Activated CD4-positive, alpha-beta T cell treated with anti-CD3 and anti-CD28 coated beads, Interleukin-2, amount 10 ng/mL, durations not matched to agents 24 days and 14 days (primary cell): ENCODE measurements around the gene LGALSL. TPM values are rescaled to one million over a fixed set of nuclear protein-coding genes. Genes with fewer than 3 reads are reported as not detected.

ENCODE experiments used
- DNase-seq: peaks from one replicate; pipeline ENCODE4 v3.0.0; 2022
- H3K27ac Mint-ChIP-seq: one replicate; pipeline ENCODE4 v1.8.0; 2022; ENCODE audit warnings: mild to moderate bottlenecking, mixed read lengths
- H3K27me3 Mint-ChIP-seq: one replicate; pipeline ENCODE4 v1.8.0; 2022; ENCODE audit warnings: mixed read lengths
- H3K36me3 Mint-ChIP-seq: one replicate; pipeline ENCODE4 v1.8.0; 2022; ENCODE audit warnings: low read depth, mild to moderate bottlenecking, mixed read lengths
- H3K4me1 Mint-ChIP-seq: one replicate; pipeline ENCODE4 v1.8.0; 2021; ENCODE audit warnings: mixed read lengths
- H3K4me3 Mint-ChIP-seq: one replicate; pipeline ENCODE4 v1.8.0; 2022; ENCODE audit warnings: mild to moderate bottlenecking, moderate library complexity, mixed read lengths
- H3K9me3 Mint-ChIP-seq: one replicate; pipeline ENCODE4 v1.8.0; 2021; ENCODE audit warnings: mixed read lengths
- intact Hi-C: fragments of 100-400 bp; cut with micrococcal nuclease; formaldehyde crosslinking; loops from one replicate; pipeline ENCODE4 v1.15.1; 2023
- total RNA-seq: library from RNA; stranded (reverse); gene quantifications from 2 replicates; pipeline ENCODE4 v1.2.3, GENCODE V29; 2022

Gene LGALSL
- total RNA-seq, 1 donor from 2014 or later = 2.8 TPM

DNA sequence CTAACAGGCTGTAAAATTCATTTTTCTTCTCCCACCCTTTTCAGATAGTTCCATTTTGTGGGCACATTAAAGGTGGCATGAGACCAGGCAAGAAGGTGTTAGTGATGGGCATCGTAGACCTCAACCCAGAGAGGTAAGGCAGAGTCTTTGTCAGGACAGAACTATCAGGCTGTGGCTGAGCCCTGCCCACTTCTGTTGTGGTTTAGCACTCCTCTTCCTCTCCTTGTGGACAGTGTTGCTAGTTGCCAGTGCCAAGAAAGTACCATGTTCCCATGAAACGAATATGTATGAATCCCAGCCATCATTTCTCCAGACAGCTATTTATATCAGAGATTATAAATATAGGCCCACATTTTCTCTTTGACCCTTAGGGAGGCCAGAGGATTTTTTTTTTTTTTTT is 1.6 kb downstream of the LGALSL start:
- no peak for DNase-seq
- H3K27ac Mint-ChIP-seq = no peak overlapping the region
- H3K4me3 Mint-ChIP-seq = peak overlapping the region; percentile 80
- intact Hi-C loops = no loop called here
- H3K36me3 Mint-ChIP-seq = no peaks in the 10 kb centered on the region
- no peaks in the 10 kb centered on the region for H3K9me3 Mint-ChIP-seq
- H3K4me1 Mint-ChIP-seq = peaks cover 6% of the 10 kb centered on the region
- peaks cover 35% of the 10 kb centered on the region for H3K27me3 Mint-ChIP-seq

DNA sequence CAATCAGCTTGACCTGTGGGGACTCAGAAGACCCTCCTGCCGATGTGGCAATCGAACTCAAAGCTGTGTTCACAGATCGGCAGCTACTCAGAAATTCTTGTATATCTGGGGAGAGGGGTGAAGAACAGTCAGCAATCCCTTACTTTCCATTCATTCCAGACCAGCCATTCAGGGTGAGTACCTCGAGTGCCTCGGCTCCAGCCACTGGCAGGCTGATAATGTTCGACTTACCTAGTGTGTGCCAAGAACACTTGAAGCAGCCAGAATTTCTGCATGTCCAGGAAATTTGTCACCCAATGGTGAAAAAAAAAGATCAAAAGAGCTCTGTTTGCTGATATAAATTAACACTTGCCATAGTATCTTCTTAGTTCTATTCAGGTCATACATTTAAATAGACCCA is 2.3 kb downstream of the LGALSL start:
- peaks cover 32% of the 10 kb centered on the region for H3K27me3 Mint-ChIP-seq
- peaks cover 6% of the 10 kb centered on the region for H3K4me1 Mint-ChIP-seq
- H3K4me3 Mint-ChIP-seq = no peak overlapping the region
- no peaks in the 10 kb centered on the region for H3K9me3 Mint-ChIP-seq
- DNase-seq = no peak
- intact Hi-C loops = no loop called here
- H3K36me3 Mint-ChIP-seq = no peaks in the 10 kb centered on the region
- no peak overlapping the region for H3K27ac Mint-ChIP-seq

DNA sequence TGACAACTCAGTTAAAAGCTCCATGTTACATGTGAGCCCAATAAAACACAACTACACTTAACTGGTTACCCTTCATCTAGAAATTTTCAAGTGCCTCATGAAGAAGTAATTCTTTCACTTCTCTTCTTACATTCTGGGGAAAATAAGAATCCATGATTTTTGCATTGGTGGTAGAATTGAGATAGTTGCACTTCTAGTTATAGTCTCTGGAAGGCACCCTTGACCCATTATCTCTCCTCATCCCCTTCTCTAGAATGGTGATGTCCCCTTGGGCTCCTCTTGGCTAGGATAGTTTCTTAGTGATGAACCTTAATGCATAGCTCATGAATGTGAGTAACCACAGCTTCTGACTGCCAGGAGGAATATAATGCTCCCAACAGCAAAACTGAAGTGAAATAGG is 3.6 kb downstream of the LGALSL start:
- Mint-ChIP-seq H3K27ac (no peak overlapping the region), H3K4me3 (no peak overlapping the region), H3K9me3 (no peaks in the 10 kb centered on the region), H3K4me1 (peaks cover 6% of the 10 kb centered on the region), H3K27me3 (peaks cover 24% of the 10 kb centered on the region), H3K36me3 (no peaks in the 10 kb centered on the region)
- DNase-seq = no peak
- intact Hi-C loops = no loop called here

DNA sequence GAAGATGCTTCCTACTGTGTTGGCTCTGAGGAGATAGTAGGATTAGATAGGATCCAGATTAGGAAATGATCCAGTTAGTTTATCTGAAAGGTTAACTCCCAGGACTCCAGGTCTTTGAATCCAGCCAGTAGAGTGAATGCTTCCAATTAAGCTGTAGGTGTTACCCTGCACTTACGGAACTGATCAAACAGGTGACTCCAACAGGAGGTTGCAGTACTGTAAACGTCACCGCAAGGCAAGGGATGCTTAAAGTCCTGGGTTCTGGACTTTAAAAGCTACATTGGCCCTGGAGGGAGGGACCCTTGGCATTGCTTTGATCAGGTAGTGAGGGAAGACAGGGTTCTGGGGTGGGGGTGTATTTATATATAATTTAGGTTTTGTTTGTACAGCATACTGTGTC is 5.6 kb downstream of the LGALSL start:
- no peak overlapping the region for H3K27ac Mint-ChIP-seq
- intact Hi-C loops = no loop called here
- H3K36me3 Mint-ChIP-seq = no peaks in the 10 kb centered on the region
- DNase-seq = no peak
- H3K4me1 Mint-ChIP-seq = peaks cover 3% of the 10 kb centered on the region
- no peaks in the 10 kb centered on the region for H3K9me3 Mint-ChIP-seq
- no peak overlapping the region for H3K4me3 Mint-ChIP-seq
- peaks cover 20% of the 10 kb centered on the region for H3K27me3 Mint-ChIP-seq

DNA sequence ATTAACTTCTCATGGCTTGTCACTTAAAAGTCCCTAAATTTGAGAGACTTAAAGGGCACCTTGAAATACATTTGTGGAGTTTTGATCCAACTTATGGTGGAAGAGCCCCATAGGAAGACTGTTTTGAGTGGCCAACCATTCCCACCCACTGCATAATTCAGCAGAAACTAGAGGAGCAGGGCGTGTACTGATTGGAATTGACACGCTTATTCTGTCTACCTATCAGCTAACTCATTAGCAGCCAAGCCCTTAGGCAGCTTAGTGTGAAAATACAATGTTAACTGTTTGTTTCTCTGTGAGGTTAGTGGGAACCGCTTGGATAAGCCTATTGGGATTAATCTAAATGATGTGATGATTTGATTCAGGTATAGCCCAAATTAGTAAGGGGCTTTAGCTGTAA is 6.4 kb downstream of the LGALSL start:
- Mint-ChIP-seq H3K27me3 (peaks cover 17% of the 10 kb centered on the region), H3K36me3 (no peaks in the 10 kb centered on the region), H3K27ac (no peak overlapping the region), H3K9me3 (no peaks in the 10 kb centered on the region), H3K4me3 (no peak overlapping the region), H3K4me1 (no peaks in the 10 kb centered on the region)
- intact Hi-C loops = no loop called here
- DNase-seq = no peak

DNA sequence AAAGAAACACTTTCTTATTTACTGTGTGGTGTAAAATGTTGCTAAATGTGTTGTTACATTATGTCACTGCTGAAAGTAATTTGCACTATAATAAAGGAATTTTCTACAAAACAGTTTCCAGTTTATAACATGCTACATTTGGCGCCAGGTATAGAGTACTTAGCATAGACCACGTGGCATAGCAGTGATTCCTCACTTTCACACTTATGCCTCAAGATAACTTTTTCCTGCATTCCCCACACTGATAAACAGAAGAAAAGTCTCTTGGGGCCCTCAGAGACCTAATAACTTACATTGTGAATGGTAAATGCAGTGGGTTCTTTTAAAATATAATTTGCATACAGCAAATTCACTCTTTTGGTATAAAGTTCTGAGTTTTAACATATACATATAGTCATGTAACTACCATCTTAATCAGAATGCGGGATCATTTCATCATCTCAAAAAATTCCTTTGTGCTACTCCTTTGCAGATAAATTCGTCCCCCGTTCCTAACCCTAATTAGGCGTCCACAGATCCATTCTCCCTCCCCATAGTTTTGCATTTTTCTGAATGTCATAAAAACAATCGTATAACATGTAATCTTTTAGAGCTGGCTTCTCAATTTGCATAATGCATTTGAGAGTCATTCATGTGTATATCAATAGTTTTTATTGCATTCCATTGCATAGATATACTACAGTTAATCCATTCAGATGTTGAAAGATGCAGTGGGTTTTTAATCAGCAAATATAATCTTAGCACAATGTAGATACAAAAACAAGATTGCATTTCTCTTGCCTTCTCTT is 7.5 kb downstream of the LGALSL start:
- Mint-ChIP-seq H3K27ac (no peak overlapping the region), H3K36me3 (no peaks in the 10 kb centered on the region), H3K27me3 (peaks cover 13% of the 10 kb centered on the region), H3K4me1 (no peaks in the 10 kb centered on the region), H3K9me3 (no peaks in the 10 kb centered on the region), H3K4me3 (no peak overlapping the region)
- DNase-seq = no peak
- intact Hi-C loops = no loop called here

DNA sequence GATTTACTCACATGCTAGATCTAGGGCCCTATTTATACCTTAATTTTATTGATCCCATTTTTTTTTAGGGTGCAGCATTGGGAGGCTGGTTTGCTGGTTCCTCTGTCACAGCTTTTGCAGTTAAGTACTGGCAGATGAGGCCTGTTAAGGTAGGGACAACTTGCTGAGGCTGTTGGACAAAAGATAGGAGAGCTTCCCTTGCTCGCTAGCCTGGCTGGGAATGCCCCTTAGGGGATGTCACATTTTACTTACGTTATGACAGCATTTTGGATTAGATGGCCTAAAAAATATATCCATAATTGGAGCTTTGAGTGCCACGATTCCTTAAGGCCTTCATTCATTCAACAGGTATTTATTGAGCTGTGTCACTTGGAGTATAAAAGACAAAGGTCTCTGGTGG is 8.2 kb downstream of the LGALSL start:
- Mint-ChIP-seq H3K27me3 (peaks cover 13% of the 10 kb centered on the region), H3K4me3 (no peak overlapping the region), H3K27ac (no peak overlapping the region), H3K9me3 (no peaks in the 10 kb centered on the region), H3K4me1 (no peaks in the 10 kb centered on the region), H3K36me3 (no peaks in the 10 kb centered on the region)
- intact Hi-C loops = no loop called here
- no peak for DNase-seq

DNA sequence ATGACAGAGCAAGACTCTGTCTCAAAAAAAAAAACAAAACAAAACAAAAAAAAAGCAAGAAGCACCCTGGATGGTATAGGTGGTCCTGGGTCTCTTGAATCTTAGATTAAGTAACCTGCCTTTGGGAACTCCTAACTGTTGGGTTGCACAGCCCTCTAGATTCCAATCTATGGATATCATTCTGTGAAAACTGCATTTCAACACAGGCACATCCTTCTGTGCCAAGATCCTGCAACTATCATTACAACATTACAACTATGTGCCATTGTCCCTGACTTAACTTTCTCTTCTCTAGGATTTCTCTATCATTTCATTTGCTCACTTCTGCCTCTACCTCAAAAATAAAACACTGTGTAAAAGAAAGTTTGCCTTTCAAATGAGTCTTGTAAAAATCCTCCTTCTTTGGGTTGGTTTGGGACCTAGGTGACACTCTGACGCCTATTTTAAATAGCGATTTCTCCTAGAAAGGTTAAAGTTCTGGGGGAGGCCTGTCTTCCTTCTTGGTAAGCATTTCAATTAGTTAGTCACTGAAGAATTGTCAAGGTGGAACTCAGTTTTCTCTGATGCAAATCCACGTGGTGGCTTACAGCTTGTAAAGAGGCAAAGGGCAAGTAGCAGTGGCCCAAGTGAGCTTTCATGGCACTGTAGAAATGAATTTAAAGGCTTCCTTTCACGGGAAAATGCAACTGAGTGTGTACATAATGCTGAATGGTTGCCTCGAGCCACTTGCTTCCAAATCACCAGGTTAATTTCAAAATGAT is 9.2 kb downstream of the LGALSL start:
- Mint-ChIP-seq H3K4me1 (no peaks in the 10 kb centered on the region), H3K36me3 (no peaks in the 10 kb centered on the region), H3K4me3 (no peak overlapping the region), H3K27ac (no peak overlapping the region), H3K9me3 (no peaks in the 10 kb centered on the region), H3K27me3 (peaks cover 11% of the 10 kb centered on the region)
- no peak for DNase-seq
- intact Hi-C loops = no loop called here

DNA sequence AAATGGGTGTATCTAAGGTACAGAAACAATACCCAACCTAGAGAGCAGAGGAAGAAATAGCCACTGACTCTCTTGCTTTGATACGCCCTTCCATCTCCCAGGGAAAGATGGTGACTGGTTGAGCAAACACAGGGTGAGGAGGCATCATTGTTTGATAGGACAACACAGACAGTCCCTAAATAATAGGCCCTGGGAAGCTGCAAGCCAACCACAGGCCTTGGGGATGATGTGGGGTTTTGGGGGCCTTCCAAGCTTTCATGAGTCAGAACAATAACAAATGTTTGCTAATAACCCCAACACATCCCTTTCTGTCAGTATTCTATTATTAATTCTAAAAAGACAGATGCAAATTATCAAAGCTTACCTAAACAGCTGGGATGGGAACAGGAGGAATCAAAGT is 9.8 kb downstream of the LGALSL start:
- Mint-ChIP-seq H3K36me3 (no peaks in the 10 kb centered on the region), H3K4me3 (no peak overlapping the region), H3K9me3 (no peaks in the 10 kb centered on the region), H3K27ac (no peak overlapping the region), H3K4me1 (no peaks in the 10 kb centered on the region), H3K27me3 (peaks cover 8% of the 10 kb centered on the region)
- intact Hi-C loops = no loop called here
- no peak for DNase-seq

DNA sequence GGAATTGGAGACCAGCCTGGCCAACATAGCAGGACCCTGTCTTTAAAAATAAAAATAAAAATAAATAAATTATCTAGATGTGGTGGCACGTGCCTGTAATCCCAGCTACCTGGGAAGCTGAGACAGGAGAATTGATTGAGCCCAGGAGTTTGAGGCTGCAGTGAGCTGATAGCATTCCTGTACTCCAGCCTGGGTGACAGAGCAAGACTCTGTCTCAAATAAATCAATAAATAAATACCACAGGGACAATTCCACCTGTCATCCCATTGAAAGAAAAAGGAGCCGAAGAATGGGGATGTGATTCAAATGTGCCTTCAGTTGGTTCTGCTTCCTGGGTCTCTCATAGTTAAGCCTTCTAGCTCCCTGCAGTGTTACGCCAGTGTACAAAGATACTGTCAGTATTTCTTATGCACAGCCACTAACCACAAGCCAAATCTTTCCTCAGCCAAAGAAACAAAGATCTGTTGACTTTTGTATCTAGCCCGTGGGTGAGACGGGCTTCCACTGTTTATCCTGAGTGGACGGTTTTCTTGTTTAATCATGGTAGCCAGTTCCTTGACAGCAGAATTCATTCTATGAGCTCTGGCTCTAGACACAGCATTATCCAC is 12.6 kb downstream of the LGALSL start:
- Mint-ChIP-seq H3K27me3 (peaks cover 8% of the 10 kb centered on the region), H3K36me3 (no peaks in the 10 kb centered on the region), H3K4me3 (no peak overlapping the region), H3K27ac (no peak overlapping the region), H3K4me1 (no peaks in the 10 kb centered on the region), H3K9me3 (no peaks in the 10 kb centered on the region)
- no peak for DNase-seq
- intact Hi-C loops = no loop called here

DNA sequence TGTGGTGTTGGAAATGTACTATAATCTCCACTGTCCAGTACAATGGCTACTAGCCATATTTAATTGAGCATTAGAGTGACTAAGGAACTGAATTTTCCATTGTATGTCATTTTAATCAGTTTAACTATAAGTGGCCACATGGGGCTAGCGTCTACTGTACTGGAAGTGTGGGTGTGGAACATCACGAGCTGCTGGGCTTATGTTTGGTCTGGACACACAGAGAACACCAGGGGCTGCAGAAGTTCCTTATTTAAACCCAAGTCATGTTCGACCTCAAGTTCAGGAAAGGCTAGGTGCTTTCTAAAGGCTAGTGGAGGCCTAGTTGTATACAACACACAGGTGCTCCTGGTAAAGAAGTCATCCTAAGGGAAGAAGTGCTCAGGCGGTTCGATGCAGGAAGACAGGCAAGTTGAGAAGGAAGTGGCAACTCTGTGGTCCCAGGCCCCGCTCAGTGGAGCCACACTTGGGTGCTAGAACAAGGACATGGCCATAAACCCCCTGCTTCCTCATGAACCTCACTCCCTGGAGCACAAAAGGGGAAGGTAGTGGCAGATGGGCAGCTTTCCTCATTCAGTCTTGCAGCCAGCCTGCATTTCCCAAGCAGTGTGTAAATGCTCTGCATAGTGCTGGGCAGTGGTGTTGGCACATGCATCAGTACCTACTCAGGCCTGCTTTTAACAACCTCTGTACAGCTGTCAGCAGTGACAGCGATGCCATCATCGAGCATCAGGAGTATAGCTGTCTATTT is 13.3 kb downstream of the LGALSL start:
- intact Hi-C loops = no loop called here
- DNase-seq = no peak
- Mint-ChIP-seq H3K4me3 (no peak overlapping the region), H3K4me1 (no peaks in the 10 kb centered on the region), H3K36me3 (no peaks in the 10 kb centered on the region), H3K9me3 (no peaks in the 10 kb centered on the region), H3K27ac (no peak overlapping the region), H3K27me3 (peaks cover 8% of the 10 kb centered on the region)

DNA sequence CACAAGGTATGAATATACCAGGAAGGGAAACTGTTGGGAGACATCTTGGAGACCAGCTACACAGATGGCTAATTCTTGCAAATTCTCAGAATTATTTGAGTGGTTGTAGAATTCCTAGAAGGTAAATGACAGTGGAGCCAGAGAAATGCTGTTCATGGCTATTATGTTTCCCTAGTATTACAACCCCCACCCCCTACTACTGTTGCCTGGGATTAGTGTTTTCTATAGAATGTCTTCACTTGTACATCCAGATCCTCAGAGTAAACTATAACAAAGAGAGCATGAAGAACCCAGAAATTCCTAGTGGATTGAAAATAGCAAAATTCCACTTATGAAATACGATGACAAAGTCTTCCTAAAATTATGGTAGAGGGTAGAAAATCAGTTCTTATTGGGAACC is 15.3 kb downstream of the LGALSL start:
- H3K27ac Mint-ChIP-seq = no peak overlapping the region
- DNase-seq = no peak
- no peaks in the 10 kb centered on the region for H3K9me3 Mint-ChIP-seq
- H3K4me3 Mint-ChIP-seq = no peak overlapping the region
- peaks cover 10% of the 10 kb centered on the region for H3K27me3 Mint-ChIP-seq
- intact Hi-C loops = no loop called here
- no peaks in the 10 kb centered on the region for H3K36me3 Mint-ChIP-seq
- H3K4me1 Mint-ChIP-seq = peaks cover 2% of the 10 kb centered on the region

DNA sequence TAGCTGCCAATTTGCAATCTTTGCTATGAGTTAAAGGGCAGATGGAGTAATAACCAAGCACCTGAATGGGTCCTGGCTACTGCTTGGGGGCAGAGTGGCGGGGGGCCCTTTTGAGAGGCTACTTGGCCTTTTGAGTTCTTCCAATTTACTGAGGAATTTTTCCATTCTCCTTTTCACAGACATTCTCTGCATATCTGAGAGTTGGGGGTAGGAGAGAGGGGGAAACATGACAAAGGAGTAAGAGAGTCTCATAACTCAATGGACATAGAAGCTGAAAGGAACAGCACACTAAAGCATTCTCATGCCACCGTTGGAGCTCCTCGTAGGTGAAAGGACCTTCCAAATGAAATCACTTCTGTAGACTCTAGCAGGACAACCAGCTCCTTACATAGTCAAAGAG is 16.1 kb downstream of the LGALSL start:
- Mint-ChIP-seq H3K9me3 (no peaks in the 10 kb centered on the region), H3K27me3 (peaks cover 12% of the 10 kb centered on the region), H3K4me1 (peaks cover 2% of the 10 kb centered on the region), H3K36me3 (no peaks in the 10 kb centered on the region), H3K27ac (no peak overlapping the region), H3K4me3 (no peak overlapping the region)
- intact Hi-C loops = no loop called here
- no peak for DNase-seq
